GM19193 (cell line): ENCODE measurements around the gene MRTFA.

ENCODE experiments used
- POLR2A ChIP-seq: IDR thresholded peaks from 4 replicates; pipeline ENCODE4 v1.6.1; 2011; ENCODE audit not compliant: insufficient read depth, insufficient read length; ENCODE audit errors: extremely low read depth

MRTFA gene

DNA sequence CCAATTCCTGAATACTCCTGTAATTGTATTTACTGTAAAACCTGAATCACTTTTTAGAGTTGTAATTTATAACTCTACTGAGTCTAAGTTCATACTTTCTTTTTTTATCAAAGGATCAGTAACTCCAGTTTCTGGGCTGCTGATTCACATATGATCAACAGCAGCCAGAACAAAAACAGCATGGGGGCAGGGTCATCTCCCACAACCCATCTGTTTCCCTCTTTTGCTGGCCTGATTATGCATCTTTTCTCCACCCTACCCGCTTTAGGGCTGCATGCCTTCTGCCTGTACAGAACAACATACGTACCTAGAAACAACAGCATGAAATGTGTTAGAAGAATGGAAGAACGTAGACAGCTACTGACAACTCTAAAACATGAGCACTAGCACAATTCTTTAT lies 76.0 kb downstream of the MRTFA start:
- TF ChIP-seq POLR2A = no peak

DNA sequence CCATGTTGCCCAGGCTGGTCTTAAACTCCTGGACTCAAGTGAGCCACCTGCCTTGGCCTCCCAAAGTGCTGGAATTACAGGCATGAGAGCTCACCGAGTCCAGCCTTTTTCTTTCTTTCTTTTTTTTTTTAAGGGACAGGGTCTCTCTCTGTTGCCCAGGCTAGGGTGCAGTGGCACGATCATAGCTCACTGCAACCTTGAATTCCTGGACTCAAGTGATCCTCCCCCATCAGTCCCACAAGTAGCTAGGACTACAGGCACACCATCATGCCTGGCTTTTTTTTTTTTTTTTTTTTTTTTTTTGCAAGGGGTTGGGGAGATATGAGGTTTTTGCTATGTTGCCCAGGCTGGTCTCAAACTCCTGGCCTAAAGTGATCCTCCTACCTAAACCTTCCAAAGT lies 78.5 kb downstream of the MRTFA start:
- TF ChIP-seq POLR2A = no peak

DNA sequence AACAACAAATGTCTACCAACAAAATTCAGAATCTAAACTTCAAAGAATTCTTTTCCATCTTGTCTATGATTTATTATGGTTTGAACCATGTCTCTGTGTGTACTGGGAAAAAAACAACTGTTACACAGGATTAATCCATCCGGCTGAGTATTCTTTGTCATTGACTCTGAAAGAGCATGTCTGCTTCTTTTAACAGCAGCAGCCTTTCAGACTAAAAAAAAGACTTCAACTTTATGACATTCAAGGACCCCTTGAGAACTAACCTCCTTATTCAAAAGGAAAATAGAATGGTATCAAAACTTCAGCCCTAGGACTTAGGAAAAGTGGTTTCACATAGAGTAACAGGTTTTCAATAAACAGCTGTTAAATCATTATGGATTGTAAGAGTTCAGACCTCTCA lies 79.9 kb downstream of the MRTFA start:
- no peak for TF ChIP-seq POLR2A

DNA sequence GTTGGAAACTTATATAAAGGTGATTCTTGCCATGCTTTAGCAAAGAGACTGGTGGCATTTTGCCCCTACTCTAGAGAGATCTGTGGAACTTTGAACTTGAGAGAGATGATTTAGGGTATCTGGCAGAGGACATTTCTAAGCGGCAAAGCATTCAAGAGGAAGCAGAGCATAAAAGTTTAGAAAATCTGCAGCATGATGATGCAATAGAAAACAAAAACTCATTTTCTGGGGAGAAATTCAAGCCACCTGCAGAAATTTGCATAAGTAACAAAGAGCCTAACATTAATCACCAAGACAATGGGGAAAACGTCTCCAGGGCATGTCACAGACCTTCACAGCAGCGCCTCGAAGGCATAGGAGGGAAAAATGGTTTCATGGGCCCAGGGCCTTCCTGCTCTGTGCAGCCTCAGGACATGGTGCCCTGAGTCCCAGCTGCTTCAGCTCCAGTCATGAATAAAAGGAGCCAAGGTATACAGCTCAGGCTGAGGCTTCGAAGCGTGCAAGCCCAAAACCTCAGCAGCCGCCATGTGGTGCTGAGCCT lies 83.4 kb downstream of the MRTFA start:
- TF ChIP-seq POLR2A = no peak

DNA sequence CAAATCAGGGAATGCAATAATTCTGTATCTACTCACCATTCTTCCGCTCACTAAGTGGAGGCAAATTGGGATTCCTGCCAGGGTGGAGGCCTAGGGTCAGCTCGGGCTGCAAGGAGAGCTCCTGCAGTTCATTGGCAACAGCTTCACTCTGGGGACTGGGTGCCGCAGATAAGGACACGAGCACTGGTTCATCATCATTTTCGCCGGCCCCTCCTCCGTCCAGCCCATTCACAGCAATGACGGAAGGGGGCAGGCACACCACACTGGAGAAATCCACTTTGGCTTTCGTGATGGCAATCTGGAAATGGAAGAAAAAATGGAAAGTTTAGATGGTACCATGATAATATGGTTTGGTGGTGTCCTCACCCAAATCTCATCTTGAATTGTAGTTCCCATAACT lies 84.4 kb downstream of the MRTFA start:
- no peak for TF ChIP-seq POLR2A

DNA sequence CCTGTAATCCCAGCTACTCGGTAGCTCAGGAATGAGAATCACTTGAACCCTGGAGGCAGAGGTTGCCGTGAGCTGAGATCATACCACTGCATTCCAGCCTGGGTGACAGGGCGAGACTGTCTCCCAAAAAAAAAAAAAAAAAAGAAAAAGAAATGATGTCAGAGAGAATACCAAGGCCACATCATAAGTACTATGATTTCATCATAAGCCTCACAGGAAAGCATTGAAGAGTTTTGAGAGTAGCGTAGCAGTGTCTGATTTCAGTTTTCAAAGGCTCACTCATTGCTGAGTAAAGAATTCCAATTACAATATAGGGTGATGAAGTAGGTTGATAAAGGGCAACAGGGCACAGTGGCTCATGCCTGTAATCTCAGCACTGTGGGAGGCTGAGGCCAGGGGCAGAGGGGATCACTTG lies 88.8 kb downstream of the MRTFA start:
- no peak for TF ChIP-seq POLR2A

DNA sequence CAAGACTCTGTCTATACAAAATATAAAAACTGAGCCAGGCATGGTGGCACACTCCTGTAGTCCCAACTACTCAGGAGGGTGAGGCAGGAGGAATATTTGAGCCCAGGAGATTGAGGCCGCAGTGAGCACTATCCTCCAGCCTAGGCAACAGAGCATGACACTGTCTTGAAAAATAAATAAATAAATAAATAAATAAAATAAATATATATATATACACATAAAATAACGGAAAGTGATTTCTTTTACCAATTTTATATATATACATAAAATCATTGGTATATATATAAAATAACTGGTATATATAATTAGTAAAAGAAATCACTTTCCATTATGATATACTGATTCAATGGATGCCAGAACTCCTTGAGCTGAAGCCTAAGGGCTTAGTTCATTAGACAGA lies 91.8 kb downstream of the MRTFA start:
- no peak for TF ChIP-seq POLR2A

DNA sequence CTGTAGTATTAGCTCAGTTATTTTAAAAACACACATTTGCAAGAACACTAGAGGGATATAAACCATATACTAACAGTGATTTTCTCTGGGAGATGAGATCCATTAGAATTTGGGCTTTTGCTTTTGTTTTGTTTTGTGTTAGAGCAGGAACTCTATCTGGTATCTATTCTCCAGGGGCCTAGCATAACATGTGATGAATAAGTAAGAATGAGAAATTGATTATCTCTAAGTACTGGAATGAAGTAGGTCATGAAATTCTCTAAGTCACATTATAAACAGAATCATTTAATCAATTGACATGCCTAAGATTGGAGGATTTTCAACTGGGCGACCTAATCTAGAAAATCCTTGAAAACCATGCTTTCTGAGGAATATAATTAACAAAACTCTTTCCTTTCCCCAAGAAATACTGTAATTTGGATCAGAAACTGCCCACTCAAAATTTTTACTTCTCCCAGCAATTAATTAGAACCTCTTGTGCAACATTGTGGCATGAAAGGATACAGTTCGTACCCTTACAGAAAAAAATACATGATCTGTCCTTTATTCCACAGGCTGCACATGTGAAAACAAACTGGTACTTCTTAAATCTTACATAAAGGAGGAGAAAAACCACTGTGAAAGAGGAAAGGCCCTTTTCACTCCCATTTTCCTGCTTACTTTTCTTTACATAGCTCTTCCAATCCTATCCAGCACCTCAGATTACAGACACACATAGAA lies 93.5 kb downstream of the MRTFA start:
- TF ChIP-seq POLR2A = no peak

DNA sequence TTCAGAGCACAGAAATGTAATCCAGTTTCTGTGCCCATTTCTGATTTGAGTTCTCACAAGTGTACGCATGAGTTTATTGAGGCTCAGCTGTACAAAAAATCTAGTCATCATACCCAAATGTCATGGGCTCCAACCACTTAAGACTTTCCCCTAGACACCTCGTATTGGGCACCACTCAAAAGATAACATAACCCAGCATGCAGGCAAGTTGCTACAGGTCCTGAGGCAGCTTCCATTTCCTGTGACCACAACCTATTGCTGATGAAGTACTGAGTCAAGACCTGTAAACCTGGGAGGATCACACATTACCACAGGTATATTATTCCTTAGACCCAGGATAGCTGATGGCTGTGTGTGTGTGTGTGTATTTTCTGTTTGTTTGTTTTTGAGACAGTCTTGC lies 95.2 kb downstream of the MRTFA start:
- no peak for TF ChIP-seq POLR2A

DNA sequence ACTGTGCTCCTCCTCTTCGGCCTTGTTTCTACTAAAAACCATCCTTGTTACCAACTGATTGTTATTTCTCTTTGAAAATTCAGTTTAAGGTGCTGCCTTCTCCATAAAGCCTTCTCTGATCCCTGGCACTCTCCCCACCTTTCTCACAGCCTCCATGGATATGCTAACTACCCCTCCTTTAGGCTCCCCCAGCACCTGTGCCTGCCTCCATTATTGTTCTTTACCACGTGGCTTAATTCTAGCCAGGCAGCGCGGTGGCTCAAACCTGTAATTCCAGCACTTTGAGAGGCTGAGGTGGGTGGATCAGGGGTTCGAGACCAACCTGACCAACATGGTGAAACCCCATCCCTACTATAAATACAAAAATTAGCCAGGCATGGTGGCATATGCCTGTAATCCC lies 96.3 kb downstream of the MRTFA start:
- TF ChIP-seq POLR2A = no peak

DNA sequence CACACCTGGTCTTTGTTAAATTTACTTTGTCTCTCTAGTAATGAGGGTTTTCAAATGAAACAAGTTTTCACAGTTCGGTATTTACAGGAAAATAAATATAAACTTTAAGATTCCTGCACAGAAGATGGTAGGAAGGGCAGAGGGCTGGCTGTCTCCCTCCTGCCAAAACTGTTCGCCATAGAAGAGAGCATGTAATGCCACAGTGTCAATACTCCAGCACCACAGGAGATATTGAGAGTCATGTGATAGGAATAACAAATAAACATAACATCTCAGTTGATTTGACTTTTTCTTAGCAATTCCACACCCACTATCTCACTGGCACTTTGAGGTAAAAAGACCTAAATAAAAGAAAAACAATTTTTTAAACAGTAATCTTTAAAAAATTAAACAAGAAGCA lies 100.9 kb downstream of the MRTFA start:
- TF ChIP-seq POLR2A = no peak

DNA sequence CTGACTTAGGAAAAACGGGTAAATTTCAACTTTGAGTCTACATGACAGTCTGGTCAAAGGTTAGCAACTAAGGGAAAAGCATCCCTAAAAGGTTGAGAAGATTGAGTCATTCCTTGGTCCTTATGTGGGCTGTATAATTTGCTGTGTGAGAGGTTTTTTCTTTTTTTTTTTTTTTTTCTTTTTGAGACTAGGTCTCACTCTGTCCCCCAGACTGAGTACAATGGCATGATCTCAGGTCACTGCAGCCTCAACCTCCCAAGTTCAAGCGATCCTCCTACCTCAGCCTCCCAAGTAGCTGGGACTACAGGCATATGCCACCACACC lies 101.4 kb downstream of the MRTFA start:
- TF ChIP-seq POLR2A = no peak

DNA sequence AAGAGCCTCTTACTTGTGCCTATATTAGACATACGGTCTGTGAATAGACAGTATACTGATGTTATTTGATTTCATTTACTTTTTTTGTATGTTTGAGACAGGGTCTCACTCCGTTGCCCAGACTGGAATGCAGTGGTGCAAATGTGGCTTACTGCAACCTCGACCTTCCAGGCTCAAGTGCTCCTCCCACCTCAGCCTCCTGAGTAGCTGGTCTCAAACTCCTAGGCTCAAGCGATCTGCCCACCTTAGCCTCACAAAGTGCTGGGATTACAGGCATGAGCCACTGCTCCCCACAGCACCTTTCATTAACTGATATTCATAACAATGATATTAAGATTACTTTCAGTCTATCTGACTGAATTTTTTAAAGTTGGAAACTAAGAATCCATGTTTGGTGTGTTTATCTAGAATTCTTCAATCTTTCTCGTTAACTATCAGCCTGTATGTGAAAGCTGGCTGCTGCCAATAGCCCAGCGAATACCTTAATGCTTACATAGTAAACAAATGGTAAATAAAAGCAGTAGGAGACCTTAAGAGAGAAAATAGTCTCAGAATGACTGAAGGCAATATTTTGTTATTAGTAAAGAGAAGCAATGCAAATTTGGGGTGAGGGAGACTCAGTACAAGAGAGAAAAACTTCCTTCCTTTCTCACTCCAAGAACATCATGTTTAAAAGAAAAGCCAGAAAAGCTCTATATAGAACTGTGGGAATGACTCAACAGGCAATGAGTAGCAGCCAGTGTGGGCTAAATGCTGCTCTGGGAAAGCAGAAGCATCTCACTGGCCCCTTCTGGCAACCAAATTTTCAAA lies 101.9 kb downstream of the MRTFA start:
- no peak for TF ChIP-seq POLR2A

DNA sequence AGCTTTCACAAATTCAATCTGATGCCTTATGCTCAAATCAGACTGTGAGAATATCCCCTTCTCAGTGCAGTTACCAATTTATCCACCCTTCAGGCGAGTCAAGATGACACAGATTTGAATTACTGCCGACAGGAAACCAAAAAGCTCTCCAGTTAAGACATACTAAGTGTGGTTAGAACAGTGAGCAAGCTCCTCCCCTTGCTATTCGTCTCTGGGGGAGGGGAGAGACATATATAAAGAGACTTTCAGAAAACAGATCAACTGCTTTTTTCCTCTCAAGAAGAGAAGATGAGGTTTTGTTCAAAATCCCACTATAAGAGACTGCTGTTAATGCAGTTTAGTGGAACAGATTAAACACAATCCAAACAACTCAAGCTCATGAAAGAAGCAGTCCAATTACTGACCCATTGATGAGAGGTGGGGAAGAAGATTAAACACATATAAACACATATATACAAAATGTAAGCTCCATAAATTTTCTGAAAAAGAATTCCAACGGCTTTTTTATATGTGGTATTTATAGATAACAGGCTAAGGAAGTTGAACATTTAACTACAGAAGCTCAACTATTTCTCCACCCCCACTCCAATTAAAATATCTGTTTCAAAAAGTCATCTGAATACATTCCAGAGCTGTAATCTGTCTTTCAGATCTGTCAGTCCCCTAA lies 102.7 kb downstream of the MRTFA start:
- no peak for TF ChIP-seq POLR2A
